ENCODE results near the gene PXMP2.

The PXMP2 gene

GRCh38 chr12:132739600-132740312 is 52.4 kb downstream of the PXMP2 start:
- DNase-seq = no peak
- TF ChIP-seq CTCF (IDR thresholded peaks at IDR 0.05; ENCODE audit: low read depth, low read length, missing control alignments) = no peak
- H3K27ac ChIP-seq = no peak overlapping the region
- peaks cover 97% of the 10 kb centered on the region for H3K36me3 ChIP-seq (replicated peaks)
- no peaks in the 10 kb centered on the region for H3K27me3 ChIP-seq (replicated peaks)
- no peak overlapping the region for H3K4me3 ChIP-seq (ENCODE audit: low read depth, low read length)
- in situ Hi-C loops (cut with HindIII; ENCODE audit: low pct_ligation_motif_present, low sequenced_read_pairs) = no loop called here

GRCh38 chr12:132740313-132740646 is 52.9 kb downstream of the PXMP2 start:
- TF ChIP-seq CTCF (IDR thresholded peaks at IDR 0.05; ENCODE audit: low read depth, low read length, missing control alignments) = no peak

GRCh38 chr12:132740652-132741051 is 53.3 kb downstream of the PXMP2 start:
- Histone ChIP-seq H3K4me3 (ENCODE audit: low read depth, low read length) (no peak overlapping the region), H3K36me3 (replicated peaks) (peaks cover 97% of the 10 kb centered on the region), H3K27me3 (replicated peaks) (no peaks in the 10 kb centered on the region), H3K27ac (no peak overlapping the region)
- TF ChIP-seq CTCF (IDR thresholded peaks at IDR 0.05; ENCODE audit: low read depth, low read length, missing control alignments) = no peak
- DNase-seq = no peak
- in situ Hi-C loops (cut with HindIII; ENCODE audit: low pct_ligation_motif_present, low sequenced_read_pairs) = no loop called here

More at GRCh38 chr12:132740313-132740646, 52.9 kb downstream of the PXMP2 start:
- Histone ChIP-seq H3K27me3 (replicated peaks) (no peaks in the 10 kb centered on the region), H3K4me3 (ENCODE audit: low read depth, low read length) (no peak overlapping the region), H3K27ac (no peak overlapping the region), H3K36me3 (replicated peaks) (peaks cover 97% of the 10 kb centered on the region)
- in situ Hi-C loops (cut with HindIII; ENCODE audit: low pct_ligation_motif_present, low sequenced_read_pairs) = no loop called here
- no peak for DNase-seq

- no peak overlapping the region for H3K27ac ChIP-seq
- DNase-seq = no peak
- TF ChIP-seq CTCF (IDR thresholded peaks at IDR 0.05; ENCODE audit: low read depth, low read length, missing control alignments) = no peak
- in situ Hi-C loops (cut with HindIII; ENCODE audit: low pct_ligation_motif_present, low sequenced_read_pairs) = no loop called here
- peaks cover 96% of the 10 kb centered on the region for H3K36me3 ChIP-seq (replicated peaks)
- H3K27me3 ChIP-seq (replicated peaks) = no peaks in the 10 kb centered on the region
- H3K4me3 ChIP-seq (ENCODE audit: low read depth, low read length) = no peak overlapping the region
Measured at GRCh38 chr12:132741620-132742019, 54.2 kb downstream of the PXMP2 start.

- DNase-seq = no peak
- H3K4me3 ChIP-seq (ENCODE audit: low read depth, low read length) = no peak overlapping the region
- no peaks in the 10 kb centered on the region for H3K27me3 ChIP-seq (replicated peaks)
- H3K36me3 ChIP-seq (replicated peaks) = peaks cover 94% of the 10 kb centered on the region
- in situ Hi-C loops (cut with HindIII; ENCODE audit: low pct_ligation_motif_present, low sequenced_read_pairs) = no loop called here
- TF ChIP-seq CTCF (IDR thresholded peaks at IDR 0.05; ENCODE audit: low read depth, low read length, missing control alignments) = no peak
- no peak overlapping the region for H3K27ac ChIP-seq
Measured at GRCh38 chr12:132743831-132744230, 56.4 kb downstream of the PXMP2 start.

- H3K4me3 ChIP-seq (ENCODE audit: low read depth, low read length) = no peak overlapping the region
- no peak overlapping the region for H3K27ac ChIP-seq
- in situ Hi-C loops (cut with HindIII; ENCODE audit: low pct_ligation_motif_present, low sequenced_read_pairs) = no loop called here
Measured at GRCh38 chr12:132746613-132747012, 59.2 kb downstream of the PXMP2 start.

More at GRCh38 chr12:132746613-132747012, 59.2 kb downstream of the PXMP2 start:
- Histone ChIP-seq H3K36me3 (replicated peaks) (peaks cover 92% of the 10 kb centered on the region), H3K27me3 (replicated peaks) (no peaks in the 10 kb centered on the region)
- DNase-seq = no peak
- no peak for TF ChIP-seq CTCF (IDR thresholded peaks at IDR 0.05; ENCODE audit: low read depth, low read length, missing control alignments)
